Stimulated activated CD4-positive, alpha-beta T cell treated with anti-CD3 and anti-CD28 coated beads, Interleukin-1b, Interleukin-23, amount 100 ng/mL, for 4 hours (primary cell): Measurements from ENCODE around the gene PTPN11.
"Not testable (repeated sequence)": the region's sequence is repeated elsewhere in the genome, so short reads cannot be mapped to it uniquely, and the experiment has no call there.

Experiments
- DNase-seq, 2 donors: peaks; one replicate each; pipeline ENCODE4 v3.0.0-alpha.2; 2020; ENCODE audit warnings: low read depth in 2 of 2

Gene PTPN11

GRCh38 chr12:112514926-112515642 lies 96.3 kb downstream of the PTPN11 start:
- DNase-seq, result no peak

GRCh38 chr12:112515868-112516267 lies 97.1 kb downstream of the PTPN11 start:
- DNase-seq, result no peak

- DNase-seq, result no peak
These were observed 99.1 kb downstream of the PTPN11 start for GRCh38 chr12:112517730-112518364.

DNA sequence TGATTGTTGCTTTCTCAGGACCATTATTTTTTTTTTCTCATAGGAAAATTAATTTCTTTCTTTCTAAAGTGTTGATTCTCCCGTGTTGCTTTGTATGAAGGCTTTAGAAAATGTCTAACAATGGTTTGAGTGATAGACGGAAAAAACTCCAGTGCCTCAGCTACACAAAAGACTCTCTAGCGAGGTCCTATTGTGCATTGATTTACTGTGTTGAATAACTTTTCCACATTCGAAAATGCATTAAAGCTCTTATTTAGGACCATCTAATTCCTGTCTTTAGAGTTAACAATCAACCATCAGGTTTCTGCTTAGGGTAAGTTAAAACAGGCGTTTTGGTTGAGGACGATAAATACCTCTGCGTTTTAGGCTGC lies 99.6 kb downstream of the PTPN11 start:
- DNase-seq, result no peak

DNA sequence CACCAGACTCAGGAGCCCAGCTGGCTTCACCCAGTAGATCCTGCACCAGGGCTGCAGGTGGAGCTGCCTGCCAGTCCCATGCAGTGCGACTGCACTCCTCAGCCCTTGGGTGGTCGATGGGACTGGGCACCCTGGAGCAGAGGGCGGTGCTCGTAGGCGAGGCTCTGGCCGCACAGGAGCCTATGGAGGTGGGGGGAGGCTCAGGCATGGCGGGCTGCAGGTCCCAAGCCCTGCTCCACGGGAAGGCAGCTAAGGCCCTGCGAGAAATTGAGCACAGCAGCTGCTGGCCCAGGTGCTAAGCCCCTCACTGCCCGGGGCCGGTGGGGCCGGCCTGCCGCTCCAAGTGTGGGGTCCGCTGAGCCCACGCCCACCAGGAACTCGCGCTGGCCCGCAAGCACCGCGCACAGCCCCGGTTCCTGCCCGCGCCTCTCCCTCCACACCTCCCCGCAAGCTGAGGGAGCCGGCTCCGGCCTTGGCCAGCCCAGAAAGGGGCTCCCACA lies 101.1 kb downstream of the PTPN11 start:
- not testable (repeated sequence) for DNase-seq

- no peak for DNase-seq
These were observed 105.1 kb downstream of the PTPN11 start for GRCh38 chr12:112523856-112524255.

DNA sequence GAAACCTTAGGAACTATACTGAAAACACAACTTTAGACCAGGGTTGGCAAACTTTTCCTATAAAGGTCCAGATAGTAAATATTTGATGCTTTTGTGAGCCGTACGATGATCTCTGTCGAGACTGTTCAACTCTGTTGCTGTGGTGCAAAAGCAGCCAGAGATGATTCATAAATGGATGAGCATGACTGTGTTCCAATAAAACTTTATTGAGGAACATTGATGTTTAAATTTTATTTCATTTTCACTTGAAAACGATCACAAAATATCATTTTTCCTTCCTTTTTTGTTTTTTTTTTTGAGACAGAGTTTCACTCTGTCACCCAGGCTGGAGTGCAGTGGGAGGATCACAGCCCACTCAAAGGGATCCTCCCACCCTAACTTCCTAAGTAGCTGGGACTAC lies 105.5 kb downstream of the PTPN11 start:
- no peak for DNase-seq

DNA sequence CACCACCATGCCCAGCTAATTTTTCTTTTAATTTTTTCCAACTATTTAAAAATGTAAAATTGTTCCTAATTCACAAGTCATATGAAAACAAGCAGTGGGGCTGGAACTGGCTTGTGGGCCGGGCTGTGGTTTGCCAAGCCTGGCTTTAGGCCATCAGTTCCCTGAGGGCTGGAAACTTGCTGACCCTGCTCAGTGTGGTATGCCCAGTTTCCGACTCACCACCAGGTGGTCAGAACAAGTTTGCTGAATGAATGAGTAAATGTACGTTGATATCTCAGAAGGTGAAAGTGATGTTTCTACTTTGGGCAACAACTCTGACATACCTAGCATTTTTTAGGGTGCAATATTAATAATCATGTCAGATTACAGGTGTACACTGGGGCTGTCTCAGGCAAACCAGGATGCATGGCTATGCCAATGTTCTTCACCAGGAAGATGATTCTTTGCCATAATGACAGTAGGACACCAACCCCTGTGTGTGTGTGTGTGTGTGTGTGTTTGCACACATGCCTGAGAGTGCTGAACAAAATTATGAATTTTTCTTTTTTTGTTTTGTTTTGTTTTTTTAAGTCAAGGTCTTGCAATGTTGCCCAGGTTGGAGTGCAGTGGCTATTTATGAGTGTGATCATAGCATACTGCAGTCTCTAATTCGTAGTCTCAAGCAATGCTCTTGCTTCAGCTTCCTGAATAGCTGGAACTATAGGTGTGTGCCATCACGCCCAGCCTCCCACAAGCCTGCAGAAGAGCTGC lies 106.1 kb downstream of the PTPN11 start:
- DNase-seq, result no peak

DNA sequence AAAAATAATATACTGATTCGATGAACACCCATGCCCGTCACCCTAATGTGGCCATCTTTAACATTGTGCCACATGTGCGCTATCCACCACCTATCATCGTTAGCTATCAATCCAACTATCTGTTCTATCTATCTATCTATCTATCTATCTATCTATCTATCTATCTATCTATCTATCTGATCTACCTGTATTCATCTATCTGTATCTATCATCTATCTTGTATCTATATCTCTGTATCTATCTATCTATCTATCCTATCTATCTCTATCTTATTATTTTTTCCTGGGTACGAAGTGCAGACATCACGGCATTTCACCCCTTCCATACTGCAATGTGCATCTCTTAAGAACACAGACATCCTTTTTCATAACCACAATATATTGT lies 106.7 kb downstream of the PTPN11 start:
- DNase-seq, result no peak

DNA sequence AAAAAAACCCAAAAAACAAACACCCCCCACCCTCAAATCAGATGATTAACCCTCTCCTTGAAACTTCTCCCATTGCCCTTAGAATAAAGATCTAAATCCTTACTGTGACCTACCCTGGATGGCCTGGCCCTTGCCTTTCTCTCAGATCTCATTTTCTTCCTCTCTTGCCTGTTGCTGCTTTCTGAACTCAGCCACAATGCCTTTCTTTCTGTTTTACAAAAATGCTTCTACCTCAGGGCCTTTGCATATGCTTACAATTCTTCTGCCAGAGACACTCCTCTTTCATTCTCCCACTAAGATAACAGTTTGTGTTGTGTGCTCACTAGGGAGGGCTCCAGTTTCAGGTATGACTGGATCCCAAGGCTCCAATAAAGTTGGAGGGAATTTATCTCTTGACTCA lies 108.3 kb downstream of the PTPN11 start:
- no peak for DNase-seq

- DNase-seq, result no peak
These were observed 108.8 kb downstream of the PTPN11 start for GRCh38 chr12:112527501-112527900.

- DNase-seq, result no peak
These were observed 109.8 kb downstream of the PTPN11 start for GRCh38 chr12:112528521-112528920.

DNA sequence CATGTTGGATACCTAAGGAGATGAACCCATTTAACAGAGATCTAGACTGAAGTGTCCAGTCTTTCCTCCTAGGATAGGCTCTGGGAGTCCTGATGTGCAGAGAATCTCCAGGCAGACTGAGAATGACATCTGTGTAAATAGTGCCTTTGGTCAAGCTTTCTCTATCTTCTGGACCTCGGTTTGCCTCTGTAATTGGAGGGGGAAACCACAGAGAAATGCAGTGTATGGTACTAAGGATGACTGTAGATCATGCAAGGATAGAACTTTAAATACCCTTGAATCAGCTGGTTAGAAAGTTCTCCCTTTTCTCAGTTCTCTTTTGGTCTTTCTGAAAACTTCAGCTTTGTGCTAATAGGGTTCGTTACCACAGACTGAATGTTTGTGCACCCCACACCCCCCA lies 112.2 kb downstream of the PTPN11 start:
- DNase-seq, result no peak

- DNase-seq, result no peak
These were observed 113.4 kb downstream of the PTPN11 start for GRCh38 chr12:112532106-112532505.

GRCh38 chr12:112533528-112533927 lies 114.8 kb downstream of the PTPN11 start:
- no peak for DNase-seq

GRCh38 chr12:112535017-112535416 lies 116.3 kb downstream of the PTPN11 start:
- DNase-seq, result no peak

GRCh38 chr12:112535637-112536366 lies 117.1 kb downstream of the PTPN11 start:
- DNase-seq, result no peak

DNA sequence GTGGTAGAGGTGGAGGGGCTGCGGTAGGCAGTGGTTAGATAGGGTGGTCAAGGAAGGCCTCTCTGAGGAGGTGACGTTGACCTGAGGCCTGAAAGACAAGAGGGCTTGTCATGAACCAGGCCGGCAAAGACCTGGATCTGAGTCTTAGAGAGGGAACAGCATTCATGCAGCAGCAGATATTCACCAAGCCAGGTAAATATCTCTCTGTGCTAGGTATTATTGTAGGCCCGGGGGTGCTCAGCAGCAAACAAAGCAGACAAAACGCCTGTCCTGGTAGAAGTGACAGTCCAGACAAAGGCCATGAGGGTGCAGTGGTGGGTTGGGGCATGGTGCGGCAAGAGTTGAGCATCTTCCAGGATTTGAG lies 117.6 kb downstream of the PTPN11 start:
- no peak for DNase-seq

- DNase-seq, result no peak
These were observed 119.1 kb downstream of the PTPN11 start for GRCh38 chr12:112537710-112538396.

- no peak for DNase-seq
These were observed 120.0 kb downstream of the PTPN11 start for GRCh38 chr12:112538740-112539139.

DNA sequence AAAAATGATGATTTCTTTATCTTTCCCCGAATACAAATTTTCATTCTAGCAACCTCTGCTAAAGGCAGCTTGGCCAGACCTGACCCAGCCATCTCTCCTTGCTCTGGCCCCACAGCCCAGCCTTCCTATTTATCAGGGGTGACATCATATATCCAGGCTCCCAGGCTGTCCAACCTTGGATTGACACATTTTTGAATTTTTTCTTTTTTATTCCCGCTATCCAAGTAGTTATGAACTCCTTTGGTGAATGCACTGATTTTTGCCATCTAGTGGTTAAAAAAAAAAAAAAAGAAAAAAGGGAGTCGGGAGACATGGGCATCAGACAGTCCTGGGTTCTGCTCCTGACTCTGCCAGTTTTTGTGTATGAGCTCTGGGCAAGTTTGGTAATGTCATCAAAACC lies 120.5 kb downstream of the PTPN11 start:
- DNase-seq, result no peak

DNA sequence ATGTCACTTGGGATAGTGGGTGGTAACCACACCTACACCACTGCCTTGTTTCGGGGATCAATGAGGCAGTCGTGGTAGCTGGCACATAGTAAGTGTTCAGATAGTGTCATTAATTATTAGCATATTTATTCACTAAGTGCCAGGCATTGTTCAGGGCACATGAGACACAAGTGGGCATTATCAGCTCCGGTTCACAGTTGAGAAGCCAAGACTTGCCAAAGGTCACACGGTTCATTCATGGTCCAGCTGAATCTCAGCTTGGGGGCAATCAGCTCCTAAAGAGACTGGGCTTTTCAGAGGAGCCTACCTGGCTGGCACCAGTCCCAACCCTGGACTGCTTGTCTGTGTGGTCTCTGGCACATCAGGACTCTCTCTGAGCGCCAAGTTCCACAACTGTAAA lies 121.3 kb downstream of the PTPN11 start:
- DNase-seq, result no peak
